GM18511 (cell line): ENCODE results near the gene PRR15L.
A peak's percentile ranks its signal among the peaks of the same experiment; 100 is the strongest.
"Not testable (repeated sequence)": the region's sequence is repeated elsewhere in the genome, so short reads cannot be mapped to it uniquely, and the experiment has no call there.

Experiments used
- ATAC-seq: cut with Tn5 transposase; IDR thresholded peaks from one replicate; pipeline ENCODE4 v1.9.1; 2021; ENCODE audit warnings: mild to moderate bottlenecking, moderate library complexity; ENCODE audit not compliant: unreplicated experiment

Gene PRR15L

DNA sequence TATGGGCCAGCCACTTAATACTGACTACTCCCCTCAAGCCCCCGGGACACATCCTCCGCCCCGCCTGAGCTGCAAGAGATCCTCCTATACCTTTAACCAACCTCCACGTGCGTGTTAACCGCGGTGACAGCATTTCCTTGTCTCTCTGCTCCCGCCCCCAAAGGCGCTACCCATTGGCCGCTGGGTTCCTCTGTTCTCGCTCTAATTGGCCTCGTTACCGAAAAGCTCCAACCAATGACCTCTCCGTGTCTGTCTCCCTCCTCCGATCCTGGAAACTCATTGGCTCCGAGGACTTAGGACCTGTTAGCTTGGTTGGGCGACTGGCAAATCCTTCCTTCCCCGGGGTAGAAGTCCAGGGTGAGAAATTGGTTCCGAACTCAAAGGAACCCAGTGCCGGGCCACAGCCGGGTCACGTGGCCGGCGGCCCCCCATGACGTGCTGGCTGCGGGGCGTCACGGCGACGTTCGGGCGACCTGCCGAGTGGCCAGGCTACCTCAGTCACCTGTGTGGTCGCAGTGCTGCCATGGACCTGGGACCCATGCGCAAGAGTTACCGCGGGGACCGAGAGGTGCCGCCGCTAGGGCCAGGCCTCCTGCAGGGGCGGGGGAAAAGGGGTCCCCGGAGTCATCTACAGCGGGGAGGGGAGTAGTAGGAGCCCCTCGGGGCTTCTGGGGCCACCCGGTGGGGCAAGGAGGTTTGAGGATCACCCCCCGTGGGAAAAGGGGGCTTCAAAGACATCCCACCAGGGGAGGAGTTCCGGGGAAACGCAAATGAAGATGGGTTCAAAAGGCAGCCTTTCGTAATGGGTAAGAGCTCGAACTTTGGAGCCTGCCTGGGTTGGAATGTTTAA lies 16.2 kb downstream of the PRR15L start, which contains the start of gene PNPO:
Gene PNPO, plus strand, starts transcription at position 326 of the 850 bp plus-strand sequence. Its CDS starts 105 bp downstream, at position 431.
- peak; percentile 95 for ATAC-seq

DNA sequence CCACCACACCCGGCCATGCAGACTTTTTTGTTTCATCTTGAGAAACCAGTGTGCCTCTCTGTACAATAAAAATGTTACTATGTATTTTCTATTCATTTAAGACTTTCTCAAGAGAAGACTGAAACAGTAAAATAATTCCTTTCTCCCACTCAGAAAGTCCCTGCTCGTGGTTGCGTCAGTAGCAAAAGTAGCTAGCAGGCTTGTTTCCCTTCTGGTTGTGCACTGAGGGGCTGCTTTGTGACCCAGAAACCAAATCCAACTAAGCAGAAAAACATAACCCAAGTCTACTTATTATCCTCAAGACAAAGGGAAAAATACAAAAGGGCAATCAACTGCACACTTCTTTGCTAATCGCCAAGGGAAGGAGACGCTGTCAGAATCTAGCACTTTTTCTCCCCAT lies 19.7 kb downstream of the PRR15L start:
- no peak for ATAC-seq

DNA sequence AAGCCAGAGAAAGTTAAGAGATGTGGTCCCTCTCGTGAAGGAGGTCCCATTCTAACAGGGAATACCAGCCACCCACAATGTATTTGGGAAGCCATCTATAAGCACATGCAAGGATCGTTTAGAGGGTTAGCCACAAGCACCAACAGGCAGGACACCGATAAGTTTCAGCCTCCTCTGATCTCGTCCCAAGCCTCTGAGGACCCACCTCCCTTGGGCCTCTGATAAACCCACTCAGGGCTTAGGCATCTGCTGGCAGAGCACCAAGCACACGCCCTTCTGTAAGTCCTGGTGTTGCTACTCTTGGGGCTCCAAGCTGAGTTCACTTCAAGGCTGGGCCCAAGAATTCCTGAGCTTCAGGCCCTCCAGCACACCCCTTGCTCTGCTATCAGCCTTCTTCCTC lies 21.7 kb downstream of the PRR15L start:
- no peak for ATAC-seq

DNA sequence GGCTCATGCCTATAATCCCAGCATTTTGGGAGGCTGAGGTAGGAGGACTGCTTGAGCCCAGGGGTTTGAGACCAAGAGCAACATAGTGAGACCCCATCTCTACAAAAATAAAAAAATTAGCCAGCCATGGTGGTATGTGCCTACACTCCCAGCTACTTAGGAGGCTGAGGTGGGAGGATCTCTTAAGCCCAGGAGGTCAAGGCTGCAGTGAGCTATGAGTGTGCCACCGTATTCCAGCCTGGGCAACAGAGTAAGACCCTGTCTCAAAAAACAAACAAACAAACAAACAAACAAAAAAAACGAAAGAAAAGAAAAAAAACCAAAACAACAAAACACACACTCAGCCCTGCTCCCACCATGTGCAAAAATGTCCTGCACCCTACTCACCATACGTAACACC lies 22.2 kb downstream of the PRR15L start:
- not testable (repeated sequence) for ATAC-seq

DNA sequence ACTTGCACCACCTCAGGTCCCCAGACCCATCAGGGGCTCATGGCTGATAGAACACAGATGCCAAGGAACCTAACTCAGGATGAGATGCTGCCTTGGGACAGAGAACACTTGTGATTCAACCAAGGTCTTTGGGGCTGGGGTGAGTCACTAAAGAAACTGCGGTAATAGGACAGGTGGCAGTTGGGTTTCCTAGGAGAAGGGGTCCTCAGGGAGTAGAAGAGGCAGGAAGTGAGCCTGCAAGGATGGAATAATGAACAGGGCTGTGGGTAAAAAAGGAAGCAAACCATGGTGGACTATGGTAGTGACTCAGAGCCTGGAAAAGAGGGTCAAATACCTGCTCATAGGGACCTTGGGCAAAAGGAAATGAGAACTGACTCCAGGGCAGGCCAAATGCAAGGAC lies 22.8 kb downstream of the PRR15L start:
- ATAC-seq, result no peak

DNA sequence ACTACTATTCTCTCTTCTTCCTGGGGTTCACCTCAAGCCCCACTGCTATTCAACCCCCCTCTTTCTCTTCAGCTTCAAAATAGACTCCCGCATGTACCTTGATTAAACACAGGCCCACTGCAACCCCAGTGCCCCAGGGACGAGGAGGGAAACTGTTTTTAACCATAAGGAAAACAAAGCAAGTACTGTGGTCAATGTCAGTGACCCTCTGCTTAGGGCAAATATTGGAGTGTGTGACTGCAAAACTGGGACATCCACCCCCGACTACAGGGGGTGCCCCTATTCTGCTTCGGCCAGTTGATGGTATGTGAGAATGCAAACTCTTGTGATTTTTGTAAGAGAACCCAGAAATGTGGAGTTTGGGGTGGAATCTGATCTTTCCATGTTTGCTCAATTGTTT lies 25.8 kb downstream of the PRR15L start:
- no peak for ATAC-seq

DNA sequence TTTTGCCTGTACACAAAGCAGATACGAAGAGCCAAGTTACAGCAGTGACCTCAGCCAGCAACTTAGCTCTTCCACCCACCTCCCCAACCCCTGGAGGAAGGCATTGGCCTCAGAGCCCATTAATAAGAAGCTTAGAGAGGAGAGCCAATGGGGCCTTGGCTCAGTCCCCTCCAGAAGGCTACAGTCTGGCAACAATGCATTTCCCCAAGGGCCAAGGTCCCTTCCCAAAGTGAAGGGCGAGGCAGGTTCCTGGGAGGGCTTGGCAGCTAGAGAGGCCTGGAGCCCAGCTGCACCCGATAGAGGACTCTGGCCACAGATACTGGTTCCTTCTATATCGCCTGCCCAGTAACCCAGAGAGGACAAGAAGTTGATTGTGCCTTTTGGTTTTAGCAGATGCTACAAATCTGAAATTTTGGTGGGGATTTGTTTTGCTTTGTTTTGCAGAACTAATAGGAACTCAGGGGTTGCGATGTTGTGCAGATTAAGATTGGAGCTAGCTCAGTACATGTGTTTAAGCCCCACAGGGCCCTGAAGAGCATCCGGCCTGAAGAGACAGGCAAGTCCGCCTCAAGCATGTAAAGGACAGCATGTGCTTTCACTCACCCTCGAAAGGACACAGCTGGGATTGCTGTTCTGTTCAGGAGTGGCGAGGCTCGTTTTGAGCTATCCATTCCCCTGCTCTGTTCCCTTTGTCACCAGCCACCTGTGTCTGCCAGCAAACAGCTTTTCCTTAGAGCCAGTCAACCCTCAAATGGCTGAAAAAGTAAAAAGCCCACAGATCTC lies 28.3 kb downstream of the PRR15L start:
- no peak for ATAC-seq

DNA sequence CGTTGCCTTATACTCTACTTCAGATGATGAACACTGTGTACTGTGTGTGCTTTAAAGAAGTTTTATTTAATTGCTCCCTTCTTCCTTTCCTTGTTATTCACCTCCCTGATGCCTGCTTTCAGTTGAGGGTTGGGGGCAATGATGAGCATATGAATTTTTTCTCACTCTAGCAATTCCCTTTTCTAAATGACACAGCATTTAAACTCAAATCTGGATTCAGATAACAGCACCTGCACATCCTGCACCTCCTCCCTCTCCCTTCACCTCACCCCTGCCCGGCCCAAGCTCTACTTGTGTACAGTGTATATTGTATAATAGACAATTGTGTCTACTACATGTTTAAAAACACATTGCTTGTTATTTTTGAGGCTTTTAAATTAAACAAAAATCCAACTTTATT lies 29.3 kb downstream of the PRR15L start:
- no peak for ATAC-seq

DNA sequence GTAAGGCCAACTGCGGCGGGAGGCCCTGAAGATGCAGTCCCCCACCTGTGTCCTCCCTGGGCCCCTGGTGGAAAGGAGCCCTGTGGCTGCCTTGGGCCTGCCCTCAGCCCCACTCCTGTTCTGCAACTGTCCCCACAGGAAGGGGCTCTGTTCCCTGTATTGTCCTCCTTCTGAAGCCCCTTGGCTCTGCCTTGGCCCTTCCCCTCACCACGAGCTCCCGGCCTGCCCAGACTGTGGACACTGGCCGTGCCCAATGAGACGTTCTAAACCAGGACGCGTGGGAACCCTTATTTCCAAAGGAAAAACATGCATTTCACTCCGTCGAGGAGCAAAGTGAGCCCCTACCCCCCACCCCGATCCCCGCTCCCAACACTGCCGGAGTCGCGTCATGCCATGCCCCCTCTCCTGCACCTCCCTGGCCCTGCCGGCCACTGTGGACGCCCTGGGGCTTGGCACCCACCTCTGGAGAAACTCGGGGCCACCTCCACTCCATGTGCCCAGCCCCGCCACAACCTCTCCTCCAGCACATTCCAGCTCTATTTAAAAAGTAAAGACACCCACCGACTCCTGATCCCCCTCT lies 29.8 kb downstream of the PRR15L start:
- no peak for ATAC-seq

DNA sequence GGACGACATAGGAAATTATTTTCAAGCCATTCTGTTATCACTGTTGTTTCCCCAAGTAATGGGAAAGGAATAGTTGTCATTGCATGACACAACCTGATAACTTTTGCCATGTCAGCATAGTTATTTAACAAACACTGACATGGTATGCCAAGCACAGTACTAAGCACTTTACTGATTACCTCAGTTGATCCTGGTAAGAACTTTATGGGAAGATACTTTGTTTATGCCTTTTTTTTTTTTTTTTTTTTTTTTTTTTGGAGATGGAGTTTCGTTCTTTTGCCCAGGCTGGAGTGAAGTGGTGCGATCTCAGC lies 32.0 kb downstream of the PRR15L start:
- no peak for ATAC-seq

DNA sequence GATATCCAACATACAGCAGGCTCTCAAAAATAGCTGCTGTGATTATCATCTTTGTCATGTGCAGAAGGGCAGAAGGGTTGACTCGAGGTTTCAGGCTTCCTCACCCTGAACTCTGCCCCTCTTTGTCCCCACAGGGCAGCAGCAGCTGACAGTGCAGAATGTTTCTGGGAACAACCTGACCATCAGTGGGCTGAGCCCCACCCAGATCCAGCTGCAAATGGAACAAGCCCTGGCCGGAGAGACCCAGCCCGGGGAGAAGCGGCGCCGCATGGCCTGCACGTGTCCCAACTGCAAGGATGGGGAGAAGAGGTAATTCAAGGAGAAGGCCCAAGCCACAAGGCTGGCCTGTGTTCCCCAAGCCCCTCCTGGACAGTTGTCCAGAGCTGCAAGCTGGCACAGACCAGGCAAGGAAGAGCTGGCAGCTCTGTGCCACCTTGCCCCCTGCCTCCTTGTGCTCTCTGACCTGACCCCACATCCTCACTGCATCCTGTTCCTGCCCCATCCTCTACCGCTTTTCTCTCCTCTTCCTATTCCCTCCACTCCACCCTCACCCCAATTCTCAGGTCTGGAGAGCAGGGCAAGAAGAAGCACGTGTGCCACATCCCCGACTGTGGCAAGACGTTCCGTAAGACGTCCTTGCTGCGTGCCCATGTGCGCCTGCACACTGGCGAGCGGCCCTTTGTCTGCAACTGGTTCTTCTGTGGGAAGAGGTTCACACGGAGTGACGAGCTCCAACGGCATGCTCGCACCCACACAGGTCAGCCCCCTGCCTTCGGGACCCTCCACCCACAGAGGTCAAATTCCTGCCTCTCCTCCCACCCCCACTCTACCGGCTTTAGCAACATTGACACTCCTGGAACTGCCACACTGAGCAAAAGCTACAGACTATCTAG lies 32.7 kb downstream of the PRR15L start:
- no peak for ATAC-seq

DNA sequence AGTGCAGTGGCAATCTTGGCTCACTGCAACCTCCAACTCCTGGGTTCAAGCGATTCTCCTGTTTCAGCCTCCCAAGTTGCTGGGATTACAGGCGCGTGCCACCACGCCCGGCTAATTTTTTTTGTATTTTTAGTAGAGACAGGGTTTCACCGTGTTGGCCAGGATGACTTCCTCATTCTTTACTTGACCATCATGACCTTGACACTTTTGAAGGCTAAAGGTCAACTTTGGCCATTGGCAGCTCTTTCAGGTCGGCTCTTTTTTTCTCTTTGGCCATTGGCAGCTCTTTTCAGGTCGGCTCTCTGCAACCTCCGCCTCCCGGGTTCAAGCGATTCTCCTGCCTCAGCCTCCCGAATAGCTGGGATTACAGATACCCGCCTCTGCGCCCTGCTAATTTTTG lies 37.8 kb downstream of the PRR15L start:
- ATAC-seq, result not testable (repeated sequence)

DNA sequence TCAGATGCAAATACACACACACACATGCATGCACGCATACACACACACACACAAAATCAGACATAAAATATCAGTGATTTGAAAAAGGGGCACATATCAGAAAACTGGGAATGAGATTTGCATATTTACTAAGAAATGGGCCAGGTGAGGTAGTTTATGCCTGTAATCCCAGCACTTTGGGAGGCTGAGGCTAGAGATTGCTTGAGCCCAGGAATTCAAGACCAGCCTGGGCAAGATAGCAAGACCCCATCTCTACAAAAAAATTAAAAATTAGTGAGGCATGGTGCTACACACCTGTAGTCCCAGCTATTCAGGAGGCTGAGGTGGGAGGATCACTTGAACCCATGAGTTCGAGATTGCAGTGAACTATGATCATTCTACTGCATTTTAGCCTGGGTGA lies 38.7 kb downstream of the PRR15L start:
- ATAC-seq, result no peak

DNA sequence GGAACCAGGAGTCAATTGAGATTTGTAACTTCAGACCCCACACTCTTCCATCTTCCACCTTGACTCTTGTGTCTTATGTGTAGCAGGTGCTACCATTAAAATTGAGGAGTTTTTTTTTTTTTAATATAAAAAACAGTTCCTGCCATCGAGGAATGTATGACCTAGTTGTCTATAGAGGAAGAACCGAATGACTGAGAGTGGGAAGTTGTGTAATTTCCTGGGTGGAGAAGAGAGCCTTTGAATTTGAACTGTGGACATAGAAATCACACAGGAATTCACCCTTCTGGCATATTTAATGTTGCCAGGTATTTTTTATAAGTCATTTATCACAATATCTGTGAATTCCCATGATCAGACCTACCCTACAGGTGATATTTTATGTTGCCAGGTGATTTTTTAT lies 39.7 kb downstream of the PRR15L start:
- no peak for ATAC-seq

DNA sequence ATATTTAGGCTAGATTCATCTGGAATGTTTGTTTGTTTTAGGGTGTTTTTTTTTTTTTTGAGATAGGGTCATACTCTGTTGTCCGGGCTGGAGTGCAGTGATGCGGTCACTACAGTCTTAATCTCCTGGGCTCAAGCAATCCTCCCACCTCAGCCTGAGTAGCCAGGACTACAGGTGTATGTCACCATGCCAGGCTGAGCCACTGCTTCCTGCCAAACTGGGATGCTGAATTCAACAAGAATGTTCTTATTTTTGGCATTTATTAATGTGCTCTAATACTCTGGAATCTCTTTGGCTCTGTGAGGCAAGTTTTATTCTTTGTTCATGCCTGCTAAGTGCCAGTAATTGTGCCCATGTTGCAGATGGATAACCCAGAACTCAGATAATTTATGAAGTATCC lies 40.1 kb downstream of the PRR15L start:
- ATAC-seq, result no peak

DNA sequence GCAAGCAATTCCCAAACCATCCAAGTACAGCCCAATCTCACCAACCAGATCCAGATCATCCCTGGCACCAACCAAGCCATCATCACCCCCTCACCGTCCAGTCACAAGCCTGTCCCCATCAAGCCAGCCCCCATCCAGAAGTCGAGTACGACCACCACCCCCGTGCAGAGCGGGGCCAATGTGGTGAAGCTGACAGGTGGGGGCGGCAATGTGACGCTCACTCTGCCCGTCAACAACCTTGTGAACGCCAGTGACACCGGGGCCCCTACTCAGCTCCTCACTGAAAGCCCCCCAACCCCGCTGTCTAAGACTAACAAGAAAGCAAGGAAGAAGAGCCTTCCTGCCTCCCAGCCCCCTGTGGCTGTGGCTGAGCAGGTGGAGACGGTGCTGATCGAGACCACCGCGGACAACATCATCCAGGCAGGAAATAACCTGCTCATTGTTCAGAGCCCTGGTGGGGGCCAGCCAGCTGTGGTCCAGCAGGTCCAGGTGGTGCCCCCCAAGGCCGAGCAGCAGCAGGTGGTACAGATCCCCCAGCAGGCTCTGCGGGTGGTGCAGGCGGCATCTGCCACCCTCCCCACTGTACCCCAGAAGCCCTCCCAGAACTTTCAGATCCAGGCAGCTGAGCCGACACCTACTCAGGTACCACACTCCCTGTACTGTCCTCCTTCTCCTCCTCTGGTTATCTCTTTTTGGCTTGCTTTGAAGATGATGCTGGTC lies 41.0 kb downstream of the PRR15L start:
- ATAC-seq, result no peak

DNA sequence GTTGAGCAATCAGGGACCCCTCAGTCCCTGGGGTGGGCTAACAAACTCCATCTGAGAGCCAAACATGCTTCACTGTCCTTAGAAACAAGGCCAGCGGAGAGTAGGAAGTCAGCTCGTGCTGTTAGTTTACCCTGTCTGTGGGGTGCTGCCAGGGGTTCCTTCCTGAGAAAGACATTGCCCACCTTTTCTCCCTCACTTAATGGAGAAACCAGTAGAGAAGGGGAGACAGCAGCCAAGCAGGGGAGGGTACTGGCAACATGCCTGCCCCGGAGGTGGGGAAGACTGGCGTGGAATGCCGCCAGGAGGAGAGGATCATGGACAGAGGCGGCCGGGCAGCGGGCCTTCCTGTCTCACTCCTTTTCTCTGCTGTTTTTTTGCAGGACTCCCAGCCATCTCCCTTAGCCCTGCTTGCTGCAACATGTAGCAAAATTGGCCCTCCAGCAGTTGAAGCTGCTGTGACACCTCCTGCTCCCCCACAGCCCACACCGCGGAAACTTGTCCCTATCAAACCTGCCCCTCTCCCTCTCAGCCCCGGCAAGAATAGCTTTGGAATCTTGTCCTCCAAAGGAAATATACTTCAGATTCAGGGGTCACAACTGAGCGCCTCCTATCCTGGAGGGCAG lies 41.8 kb downstream of the PRR15L start:
- no peak for ATAC-seq

DNA sequence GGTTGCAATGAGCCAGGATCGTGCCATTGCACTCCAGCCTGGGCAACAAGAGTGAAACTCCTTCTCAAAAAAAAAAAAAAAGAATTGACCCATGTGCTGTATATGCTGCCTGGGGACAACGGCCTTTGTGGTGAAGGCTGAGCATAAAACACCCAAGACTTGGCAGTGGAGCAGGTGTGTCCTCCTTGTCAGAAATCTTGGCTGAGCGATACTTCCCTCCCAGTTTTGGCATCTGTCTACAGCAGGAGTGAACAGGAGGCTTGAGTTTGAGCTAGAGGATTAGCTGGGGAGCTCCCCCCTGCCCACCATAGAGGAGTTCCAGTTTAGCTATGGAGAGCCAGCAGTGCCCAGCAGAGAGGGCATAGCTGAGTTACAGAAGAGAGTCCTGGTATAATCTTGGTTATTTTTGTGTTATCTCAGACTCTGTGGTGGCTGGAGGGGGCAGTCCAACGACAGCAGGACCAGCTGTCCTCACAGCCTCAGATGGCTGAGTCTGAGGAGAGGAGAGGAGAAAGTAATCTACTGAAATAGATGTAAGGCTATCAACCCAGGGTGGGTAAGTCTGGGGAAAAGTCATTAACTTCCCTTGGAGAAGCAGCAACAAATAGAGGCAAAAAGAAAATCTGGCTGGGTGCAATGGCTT lies 43.3 kb downstream of the PRR15L start:
- no peak for ATAC-seq

DNA sequence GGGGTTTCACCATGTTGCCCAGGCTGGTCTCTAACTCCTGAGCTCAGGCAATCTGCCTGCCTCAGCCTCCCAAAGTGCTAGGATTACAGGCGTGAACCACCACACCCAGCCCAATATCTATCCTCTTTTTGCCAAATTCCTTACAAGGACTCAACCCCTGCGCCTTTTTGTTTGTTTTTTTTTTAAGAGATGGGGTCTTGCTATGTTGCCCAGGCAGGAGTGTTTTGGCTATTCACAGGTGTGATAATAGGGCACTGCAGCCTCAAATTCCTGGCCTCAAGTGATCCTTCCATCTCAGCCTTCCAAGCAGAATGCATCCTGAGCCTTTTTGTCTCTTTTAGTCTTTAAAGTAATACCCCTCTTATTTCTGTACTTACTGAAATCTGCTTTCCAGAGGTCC lies 44.6 kb downstream of the PRR15L start:
- no peak for ATAC-seq
